AG04450 (cell line): ENCODE measurements around the gene SCYGR1. TPM values are rescaled to one million over a fixed set of nuclear protein-coding genes. Genes with fewer than 3 reads are reported as not detected.

Experiments
- CTCF ChIA-PET: fragments of 300-600, 350-600 bp; formaldehyde crosslinking; extraction: SDS; loops from one replicate; lab custom pipeline; 2022; ENCODE audit warnings: antibody characterized with exemption, inconsistent platforms; lab: Charles Lee
- POLR2A ChIA-PET: fragments of 350-600 bp; formaldehyde crosslinking; extraction: SDS; loops from one replicate; lab custom pipeline; 2021; ENCODE audit warnings: antibody characterized with exemption, inconsistent platforms; lab: Yijun Ruan, JAX
- DNase-seq: peaks from one replicate; pipeline ENCODE4 v3.0.0-alpha.2; 2011; ENCODE audit warnings: low read depth, low spot score
- H3K27ac ChIP-seq: one replicate; pipeline ENCODE4 v1.5.1; 2012; ENCODE audit warnings: low read depth, low read length, control low read depth
- H3K27me3 ChIP-seq: one replicate; pipeline ENCODE4 v1.6.0; 2012; ENCODE audit warnings: low read length; ENCODE audit not compliant: control insufficient read depth, insufficient read depth
- H3K4me3 ChIP-seq: 2 replicates; pipeline ENCODE4 v1.5.1; 2011; ENCODE audit warnings: mild to moderate bottlenecking, low read depth, low read length, control low read depth
- H3K9me3 ChIP-seq: 2 replicates; pipeline ENCODE4 v1.5.1; 2012; ENCODE audit warnings: low read length; ENCODE audit not compliant: control insufficient read depth, insufficient read depth
- polyA plus RNA-seq: library from polyadenylated mRNA; depleted of rRNA; stranded (reverse); fragments of >200 nt; gene quantifications from 2 replicates; pipeline ENCODE4 v1.2.3, GENCODE V29; 2011
- TF ChIP-seq, protein P1 (sequence below): IDR thresholded peaks from 2 replicates; pipeline ENCODE4 v1.5.1; 2011; ENCODE audit warnings: low read depth, low read length, control low read depth, inconsistent platforms

SCYGR1 gene
- polyA plus RNA-seq, 1 experiment, result not detected

DNA sequence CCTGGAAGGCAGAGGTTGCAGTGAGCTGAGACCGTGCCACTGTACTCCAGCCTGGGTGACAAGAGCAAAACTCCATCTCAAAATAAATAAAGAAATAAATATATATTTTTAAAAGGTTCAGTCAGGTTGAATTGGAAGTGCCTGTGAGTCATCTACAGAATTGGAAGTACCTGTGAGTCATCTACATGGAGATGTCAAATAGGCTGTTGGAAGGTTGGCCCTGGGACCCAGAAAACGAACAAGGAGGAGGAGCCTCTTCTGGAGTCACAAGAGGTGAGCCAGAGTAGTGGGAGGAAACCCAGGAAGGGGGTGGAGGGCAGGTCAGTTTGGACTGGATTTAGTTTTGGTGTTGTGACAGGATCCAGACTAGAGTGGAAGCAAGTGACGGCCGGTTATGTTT is 15.2 kb upstream of the SCYGR1 start:
- Histone ChIP-seq H3K9me3 (no peaks in the 10 kb centered on the region), H3K27ac (no peak overlapping the region), H3K4me3 (no peak overlapping the region), H3K27me3 (no peaks in the 10 kb centered on the region)
- DNase-seq, result no peak
- POLR2A ChIA-PET, result no interaction called here
- TF ChIP-seq, protein P1, sequence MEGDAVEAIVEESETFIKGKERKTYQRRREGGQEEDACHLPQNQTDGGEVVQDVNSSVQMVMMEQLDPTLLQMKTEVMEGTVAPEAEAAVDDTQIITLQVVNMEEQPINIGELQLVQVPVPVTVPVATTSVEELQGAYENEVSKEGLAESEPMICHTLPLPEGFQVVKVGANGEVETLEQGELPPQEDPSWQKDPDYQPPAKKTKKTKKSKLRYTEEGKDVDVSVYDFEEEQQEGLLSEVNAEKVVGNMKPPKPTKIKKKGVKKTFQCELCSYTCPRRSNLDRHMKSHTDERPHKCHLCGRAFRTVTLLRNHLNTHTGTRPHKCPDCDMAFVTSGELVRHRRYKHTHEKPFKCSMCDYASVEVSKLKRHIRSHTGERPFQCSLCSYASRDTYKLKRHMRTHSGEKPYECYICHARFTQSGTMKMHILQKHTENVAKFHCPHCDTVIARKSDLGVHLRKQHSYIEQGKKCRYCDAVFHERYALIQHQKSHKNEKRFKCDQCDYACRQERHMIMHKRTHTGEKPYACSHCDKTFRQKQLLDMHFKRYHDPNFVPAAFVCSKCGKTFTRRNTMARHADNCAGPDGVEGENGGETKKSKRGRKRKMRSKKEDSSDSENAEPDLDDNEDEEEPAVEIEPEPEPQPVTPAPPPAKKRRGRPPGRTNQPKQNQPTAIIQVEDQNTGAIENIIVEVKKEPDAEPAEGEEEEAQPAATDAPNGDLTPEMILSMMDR, result no peak
- CTCF ChIA-PET, result interaction anchor here (1.0 to 2.2 kb wide), 2 partner anchors 255 to 363 kb away, joined by 5 to 8 read pairs; no protein-coding TSS in a partner anchor

DNA sequence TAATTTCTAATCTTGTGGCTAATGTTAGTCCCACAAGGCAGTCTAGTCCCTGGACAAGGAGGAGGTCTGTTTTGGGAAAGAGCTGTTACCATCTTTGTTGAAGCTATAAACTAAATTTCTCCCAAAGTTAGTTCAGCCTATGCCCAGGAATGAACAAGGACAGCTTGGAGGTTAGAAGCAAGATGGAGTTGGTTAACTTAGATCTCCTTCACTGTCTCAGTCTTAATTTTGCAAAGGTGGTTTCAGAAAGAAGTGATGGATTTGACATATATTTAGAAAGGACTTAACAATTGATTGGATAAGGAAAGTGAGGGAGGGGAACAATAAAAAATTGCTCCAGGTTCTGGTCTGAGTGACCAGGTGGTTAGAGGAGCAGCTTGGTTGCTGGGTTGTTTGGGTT is 14.6 kb upstream of the SCYGR1 start:
- no peaks in the 10 kb centered on the region for H3K9me3 ChIP-seq
- no peak overlapping the region for H3K4me3 ChIP-seq
- TF ChIP-seq, protein P1, result no peak
- CTCF ChIA-PET, result interaction anchor here (1.0 to 2.2 kb wide), 2 partner anchors 256 to 363 kb away, joined by 5 to 8 read pairs; no protein-coding TSS in a partner anchor
- POLR2A ChIA-PET, result no interaction called here
- H3K27me3 ChIP-seq, result no peaks in the 10 kb centered on the region
- H3K27ac ChIP-seq, result no peak overlapping the region
- no peak for DNase-seq

DNA sequence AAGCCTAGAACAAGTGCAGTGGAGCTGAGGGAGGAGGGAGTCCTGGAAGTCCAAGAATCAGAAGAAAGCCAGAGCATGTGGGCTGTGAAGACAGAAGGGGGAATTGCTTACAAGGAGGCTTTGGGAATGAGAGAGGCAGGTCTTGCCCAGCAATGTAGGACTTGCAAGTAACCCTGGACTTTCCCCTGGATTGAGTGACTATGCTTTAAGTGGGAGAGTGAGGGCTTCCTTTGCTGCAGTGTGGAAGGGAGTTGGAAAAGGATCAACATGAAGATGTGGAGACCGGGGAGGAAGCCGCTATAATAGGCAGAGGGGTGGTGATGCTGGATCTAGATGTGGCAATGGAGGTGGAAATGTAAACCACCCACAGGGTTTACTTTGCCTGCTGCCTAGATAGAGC is 13.8 kb upstream of the SCYGR1 start:
- TF ChIP-seq, protein P1, result no peak
- no peak for DNase-seq
- Histone ChIP-seq H3K27me3 (no peaks in the 10 kb centered on the region), H3K9me3 (no peaks in the 10 kb centered on the region), H3K4me3 (no peak overlapping the region), H3K27ac (no peak overlapping the region)
- CTCF ChIA-PET, result interaction anchor here (2.2 kb wide), 1 partner anchor 364 kb away, joined by 8 read pairs; no protein-coding TSS in a partner anchor
- POLR2A ChIA-PET, result interaction anchor here (0.7 kb wide), 1 partner anchor 57 kb away, joined by 5 read pairs; no protein-coding TSS in a partner anchor

DNA sequence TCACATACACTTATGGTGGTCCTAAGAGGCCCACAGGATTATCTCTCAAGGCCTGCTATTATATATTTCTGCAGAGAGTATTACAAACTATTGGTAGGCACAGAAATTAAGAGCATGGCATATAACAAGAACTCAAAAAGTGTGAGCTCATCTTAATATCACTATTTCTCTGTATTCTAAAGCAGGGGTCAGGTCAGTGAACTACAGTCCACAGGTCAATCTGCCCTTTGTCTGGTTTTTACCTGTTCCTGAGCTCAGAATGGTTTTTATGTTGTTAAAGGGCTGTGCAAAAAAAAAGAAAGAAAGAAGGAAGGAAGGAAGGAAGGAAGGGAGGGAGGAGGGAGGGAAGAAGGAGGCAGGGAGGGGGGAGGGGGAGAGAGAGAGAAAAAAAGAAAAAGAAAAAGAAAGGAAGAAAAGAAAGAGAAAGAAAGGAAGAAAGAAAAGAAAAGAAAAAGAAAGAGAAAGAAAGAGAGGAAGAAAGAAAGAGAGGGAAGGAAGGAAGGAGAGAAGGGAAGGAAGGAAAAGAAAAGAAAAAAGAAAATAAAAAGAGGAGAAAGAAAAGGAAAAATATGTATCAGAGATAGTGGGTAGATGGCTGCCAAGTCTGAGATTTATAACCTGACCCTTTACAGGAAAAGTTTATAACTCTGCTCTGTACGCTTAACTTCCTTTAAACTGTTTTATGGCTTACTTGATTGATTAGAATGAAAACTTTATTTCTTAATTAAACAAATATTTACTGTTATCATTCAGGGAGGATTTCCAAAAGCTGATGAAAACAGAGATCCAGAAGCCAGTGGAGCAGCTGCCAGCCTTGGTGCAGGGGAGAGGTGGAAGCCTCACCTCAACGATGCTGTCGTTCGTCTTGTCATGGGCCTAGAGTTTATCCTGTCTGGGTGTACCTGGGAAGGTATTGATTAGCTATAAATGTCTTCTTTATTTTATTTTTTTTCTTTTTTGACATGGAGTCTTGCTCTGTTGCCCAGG is 11.2 kb upstream of the SCYGR1 start:
- no peak overlapping the region for H3K27ac ChIP-seq
- H3K4me3 ChIP-seq, result no peak overlapping the region
- TF ChIP-seq, protein P1, result no peak
- CTCF ChIA-PET, result interaction anchor here (0.6 to 1.0 kb wide), 4 partner anchors 30 to 375 kb away, joined by 3 read pairs; no protein-coding TSS in a partner anchor
- no peak for DNase-seq
- H3K9me3 ChIP-seq, result no peaks in the 10 kb centered on the region
- H3K27me3 ChIP-seq, result no peaks in the 10 kb centered on the region
- POLR2A ChIA-PET, result no interaction called here

DNA sequence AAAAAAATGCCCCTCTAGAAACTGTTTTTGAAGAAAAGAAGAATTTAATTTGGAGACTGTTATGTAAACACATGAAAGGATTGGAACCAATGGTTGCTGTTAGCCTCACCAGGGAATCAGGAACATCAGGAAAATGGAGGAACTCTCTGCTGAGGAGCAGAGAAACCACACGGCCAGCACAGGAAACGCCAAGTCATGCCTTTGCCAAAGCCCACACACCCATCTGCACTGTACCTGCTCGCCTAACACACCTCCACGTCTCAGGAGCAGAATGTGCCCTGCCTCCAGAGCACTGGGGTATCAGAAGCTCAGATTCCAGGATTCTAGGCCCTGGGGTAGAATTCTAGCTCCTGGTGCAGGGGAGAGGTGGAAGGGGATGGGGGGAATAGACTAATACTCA is 9.8 kb upstream of the SCYGR1 start:
- ChIA-PET CTCF (interaction anchor here (2.3 kb wide), 1 partner anchor 8 kb away, joined by 8 read pairs; no protein-coding TSS in a partner anchor), POLR2A (no interaction called here)
- Histone ChIP-seq H3K9me3 (no peaks in the 10 kb centered on the region), H3K27me3 (no peaks in the 10 kb centered on the region), H3K27ac (no peak overlapping the region), H3K4me3 (no peak overlapping the region)
- TF ChIP-seq, protein P1, result no peak
- DNase-seq, result no peak
